Measurements from ENCODE around the gene EEF2K.

DNA sequence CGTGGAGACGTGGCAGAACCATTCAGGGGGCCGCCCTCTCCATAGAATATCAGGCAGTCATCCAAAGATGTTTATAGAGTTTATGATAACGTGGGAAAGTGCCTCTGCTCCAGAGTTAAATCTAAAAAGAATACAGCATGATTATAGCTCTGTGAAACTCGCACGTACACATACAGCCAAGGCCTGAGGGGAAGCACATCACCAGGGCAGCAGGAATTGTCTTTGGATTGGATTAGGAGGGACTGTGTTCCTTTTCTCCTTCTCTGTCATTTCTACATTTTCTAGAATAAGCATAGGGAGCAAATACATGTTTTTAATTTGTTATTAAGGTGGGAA is 26.9 kb downstream of the EEF2K start:
- TF ChIP-seq, protein P1, sequence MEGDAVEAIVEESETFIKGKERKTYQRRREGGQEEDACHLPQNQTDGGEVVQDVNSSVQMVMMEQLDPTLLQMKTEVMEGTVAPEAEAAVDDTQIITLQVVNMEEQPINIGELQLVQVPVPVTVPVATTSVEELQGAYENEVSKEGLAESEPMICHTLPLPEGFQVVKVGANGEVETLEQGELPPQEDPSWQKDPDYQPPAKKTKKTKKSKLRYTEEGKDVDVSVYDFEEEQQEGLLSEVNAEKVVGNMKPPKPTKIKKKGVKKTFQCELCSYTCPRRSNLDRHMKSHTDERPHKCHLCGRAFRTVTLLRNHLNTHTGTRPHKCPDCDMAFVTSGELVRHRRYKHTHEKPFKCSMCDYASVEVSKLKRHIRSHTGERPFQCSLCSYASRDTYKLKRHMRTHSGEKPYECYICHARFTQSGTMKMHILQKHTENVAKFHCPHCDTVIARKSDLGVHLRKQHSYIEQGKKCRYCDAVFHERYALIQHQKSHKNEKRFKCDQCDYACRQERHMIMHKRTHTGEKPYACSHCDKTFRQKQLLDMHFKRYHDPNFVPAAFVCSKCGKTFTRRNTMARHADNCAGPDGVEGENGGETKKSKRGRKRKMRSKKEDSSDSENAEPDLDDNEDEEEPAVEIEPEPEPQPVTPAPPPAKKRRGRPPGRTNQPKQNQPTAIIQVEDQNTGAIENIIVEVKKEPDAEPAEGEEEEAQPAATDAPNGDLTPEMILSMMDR (IDR thresholded peaks at IDR 0.05) = no peak
- no peak for TF ChIP-seq POLR2A (IDR thresholded peaks at IDR 0.05)
- TF ChIP-seq POLR2AphosphoS5 (IDR thresholded peaks at IDR 0.05) = no peak
